Activated T-cell treated with anti-CD3 and anti-CD28 coated beads for 1 hour (primary cell): ENCODE results near the gene RAD51C.
"Not testable (repeated sequence)": the region's sequence is repeated elsewhere in the genome, so short reads cannot be mapped to it uniquely, and the experiment has no call there.

Experiments
- DNase-seq: peaks from one replicate; pipeline ENCODE4 v3.0.0-alpha.2; 2020; ENCODE audit warnings: low read depth

RAD51C gene

DNA sequence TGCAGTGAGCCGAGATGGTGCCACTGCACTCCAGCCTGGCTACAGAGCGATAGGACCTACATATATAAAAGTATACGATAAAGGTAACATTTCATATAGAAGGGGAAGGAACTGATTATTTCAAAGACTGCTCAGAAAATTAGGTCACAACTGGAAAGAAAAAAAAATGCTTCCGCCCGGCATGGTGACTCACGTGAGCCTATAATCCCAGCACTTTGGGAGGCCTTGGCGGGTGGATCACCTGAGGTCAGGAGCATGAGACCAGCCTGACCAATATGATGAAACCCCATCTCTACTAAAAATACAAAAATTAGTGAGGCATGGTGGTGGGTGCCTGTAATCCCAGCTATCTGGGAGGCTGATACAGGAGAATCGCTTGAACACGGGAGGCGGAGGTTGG is 8.4 kb upstream of the RAD51C start:
- DNase-seq: no peak

DNA sequence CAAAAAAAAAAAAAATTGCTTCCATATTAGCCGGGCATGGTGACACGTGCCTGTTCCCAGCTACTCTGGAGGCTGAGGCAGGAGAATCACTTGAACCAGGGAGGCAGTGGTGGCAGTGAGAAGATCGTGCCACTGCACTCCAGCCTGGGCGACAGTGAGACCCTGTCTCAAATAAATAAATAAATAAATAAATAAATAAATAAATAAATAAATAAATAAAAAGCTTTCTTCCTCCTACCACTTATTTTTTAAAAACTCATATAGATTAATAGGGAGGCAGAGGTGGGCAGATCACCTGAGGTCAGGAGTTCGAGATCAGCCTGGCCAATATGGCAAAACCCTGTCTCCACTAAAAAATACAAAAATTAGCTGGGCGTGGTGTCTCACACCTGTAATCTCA is 7.9 kb upstream of the RAD51C start:
- not testable (repeated sequence) for DNase-seq

DNA sequence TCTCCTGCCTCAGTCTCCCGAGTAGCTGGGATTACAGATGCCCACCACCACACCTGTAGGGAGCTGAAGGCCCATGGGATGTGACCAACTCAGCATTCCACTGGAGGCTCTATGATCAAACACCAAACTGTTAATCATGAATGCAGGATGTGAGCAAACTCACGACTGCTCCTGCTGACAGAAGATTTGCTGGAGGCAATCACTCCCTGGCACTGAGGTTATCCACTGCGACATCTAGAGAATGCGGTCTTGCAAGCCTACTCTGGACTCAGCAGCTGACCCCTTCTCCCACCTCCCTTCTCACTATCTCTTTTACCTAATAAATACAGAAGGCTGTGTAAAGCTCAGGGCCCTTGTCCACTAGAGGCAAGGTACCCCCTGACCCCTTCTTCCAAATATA is 5.4 kb upstream of the RAD51C start:
- no peak for DNase-seq

DNA sequence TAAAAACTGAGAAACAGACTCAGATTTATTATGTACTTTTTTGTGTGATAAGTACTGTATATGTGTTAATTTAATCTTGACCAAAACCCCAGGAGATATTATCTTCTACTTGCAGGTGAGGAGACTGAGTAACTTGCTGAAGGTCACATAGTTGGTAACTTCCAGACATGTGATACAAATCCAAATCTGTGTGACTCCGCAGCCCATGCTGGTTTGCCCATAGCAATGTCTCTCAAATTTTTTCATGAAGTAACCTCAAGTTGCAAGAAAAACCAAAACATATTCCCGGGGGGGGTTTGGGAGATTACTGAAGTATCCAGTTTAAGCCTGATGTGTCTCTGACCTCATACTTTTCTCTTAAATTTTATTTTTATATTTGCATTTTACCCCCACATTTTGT is 3.9 kb upstream of the RAD51C start:
- DNase-seq: no peak

DNA sequence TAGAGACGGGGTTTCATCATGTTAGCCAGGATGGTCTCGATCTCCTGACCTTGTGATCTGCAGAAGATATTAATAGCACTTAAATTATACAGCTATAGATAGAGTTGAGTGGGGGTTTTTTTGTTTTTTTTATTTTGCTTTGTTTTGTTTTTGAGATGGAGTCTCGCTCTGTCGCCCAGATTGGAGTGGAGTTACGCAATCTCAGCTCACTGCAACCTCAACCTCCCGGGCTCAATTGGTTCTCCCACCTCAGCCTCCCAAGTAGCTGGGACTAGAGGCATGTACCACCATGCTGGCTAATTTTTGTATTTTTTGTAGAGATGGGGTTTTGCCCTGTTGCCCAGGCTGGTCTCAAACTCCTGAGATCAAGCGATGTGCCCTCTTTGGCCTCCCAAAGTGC is 2.4 kb upstream of the RAD51C start:
- DNase-seq: not testable (repeated sequence)

DNA sequence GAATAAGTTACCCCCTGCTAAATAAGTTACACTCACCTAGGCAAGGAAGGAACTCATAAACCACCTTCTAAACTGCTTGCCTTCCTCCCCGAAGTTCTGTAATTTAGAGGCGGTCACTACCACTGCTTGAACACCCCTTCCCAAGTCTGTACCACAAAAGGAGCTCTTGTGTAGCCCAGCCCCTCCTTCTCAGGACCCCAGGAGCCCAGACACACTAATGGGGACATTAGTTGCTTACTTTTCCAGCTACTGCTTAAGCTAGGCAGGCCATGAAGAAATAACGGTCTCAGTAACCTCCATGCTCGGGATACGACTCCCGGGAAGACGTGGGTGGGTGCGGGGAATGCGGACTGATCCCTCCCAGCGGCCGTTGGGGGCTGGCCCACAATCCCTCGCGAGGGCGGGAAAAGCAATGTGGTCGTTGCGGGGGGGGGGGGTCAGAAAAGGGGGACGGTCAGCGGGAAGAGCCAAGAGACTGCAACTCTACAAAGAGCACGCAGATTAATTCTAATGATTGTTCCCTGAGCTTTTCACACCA is 632 bp upstream of the RAD51C start, which contains the start of gene TEX14:
Gene TEX14 (minus strand): TSS at position 345 of the 538 bp plus-strand sequence. CDS start 40,044 bp downstream, outside the sequence.
- DNase-seq: no peak

GRCh38 chr17:58693208-58693607 is 806 bp downstream of the RAD51C start:
- no peak for DNase-seq

DNA sequence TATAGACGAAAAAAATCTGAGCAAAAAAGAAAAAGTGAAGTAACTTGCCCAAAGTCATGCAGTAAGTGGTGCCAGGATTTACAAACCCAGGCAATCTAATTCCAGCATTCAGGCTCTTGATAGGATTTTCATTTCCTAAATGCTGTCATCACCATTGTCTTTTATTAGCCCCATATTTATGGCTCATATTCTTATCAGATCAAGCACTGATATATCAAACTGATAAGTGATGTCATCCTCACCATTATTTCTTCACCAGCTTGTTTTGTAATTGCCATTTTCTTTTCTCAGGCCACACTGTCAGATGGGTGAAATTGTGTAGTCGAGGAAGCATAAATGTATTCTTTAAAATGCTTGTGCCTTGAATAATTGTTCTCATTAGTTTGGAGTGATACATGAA is 1.3 kb downstream of the RAD51C start:
- DNase-seq: no peak

DNA sequence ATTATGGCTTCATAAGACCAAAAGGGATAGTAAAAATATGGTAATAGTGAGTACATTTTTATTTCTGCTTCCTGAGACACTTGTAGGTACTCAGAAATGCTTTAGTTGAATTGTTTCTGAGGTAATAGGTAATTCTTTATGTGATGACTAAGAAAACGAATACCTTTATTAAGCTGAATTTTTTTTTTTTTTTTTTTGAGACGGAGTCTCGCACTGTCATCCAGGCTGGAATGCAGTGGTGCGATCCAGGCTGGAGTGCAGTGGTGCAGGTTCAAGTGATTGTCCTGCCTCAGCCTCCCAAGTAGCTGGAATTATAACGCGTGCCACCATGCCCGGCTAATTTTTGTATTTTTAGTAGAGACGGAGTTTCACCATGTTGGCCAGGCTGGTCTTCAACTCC is 1.9 kb downstream of the RAD51C start:
- no peak for DNase-seq

DNA sequence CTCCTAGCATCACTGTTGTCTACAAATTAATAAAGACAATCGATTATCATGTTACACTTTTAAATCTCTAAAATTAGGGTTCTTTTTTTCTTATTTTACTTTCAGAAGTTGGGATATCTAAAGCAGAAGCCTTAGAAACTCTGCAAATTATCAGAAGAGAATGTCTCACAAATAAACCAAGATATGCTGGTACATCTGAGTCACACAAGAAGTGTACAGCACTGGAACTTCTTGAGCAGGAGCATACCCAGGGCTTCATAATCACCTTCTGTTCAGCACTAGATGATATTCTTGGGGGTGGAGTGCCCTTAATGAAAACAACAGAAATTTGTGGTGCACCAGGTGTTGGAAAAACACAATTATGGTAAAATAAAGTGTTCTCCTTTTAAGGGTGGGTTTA is 2.4 kb downstream of the RAD51C start:
- no peak for DNase-seq

DNA sequence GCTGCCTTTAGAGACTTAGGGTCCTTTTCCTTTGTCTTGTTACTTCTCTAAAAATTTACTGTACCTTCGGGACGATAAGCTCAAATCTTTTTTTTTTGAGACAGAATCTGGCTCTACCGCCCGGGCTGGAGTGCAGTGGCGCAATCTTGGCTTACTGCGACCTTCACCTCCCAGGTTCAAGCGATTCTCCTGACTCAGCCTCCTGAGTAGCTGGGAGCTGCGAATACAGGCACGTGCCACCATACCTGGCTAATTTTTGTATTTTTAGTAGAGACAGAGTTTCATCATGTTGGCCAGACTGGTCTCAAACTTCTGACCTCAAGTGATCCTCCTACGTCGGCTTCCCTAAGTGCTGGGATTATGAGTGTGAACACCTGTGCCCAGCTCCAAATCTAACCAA is 7.4 kb downstream of the RAD51C start:
- no peak for DNase-seq

GRCh38 chr17:58702045-58702476 is 9.7 kb downstream of the RAD51C start:
- DNase-seq: no peak

DNA sequence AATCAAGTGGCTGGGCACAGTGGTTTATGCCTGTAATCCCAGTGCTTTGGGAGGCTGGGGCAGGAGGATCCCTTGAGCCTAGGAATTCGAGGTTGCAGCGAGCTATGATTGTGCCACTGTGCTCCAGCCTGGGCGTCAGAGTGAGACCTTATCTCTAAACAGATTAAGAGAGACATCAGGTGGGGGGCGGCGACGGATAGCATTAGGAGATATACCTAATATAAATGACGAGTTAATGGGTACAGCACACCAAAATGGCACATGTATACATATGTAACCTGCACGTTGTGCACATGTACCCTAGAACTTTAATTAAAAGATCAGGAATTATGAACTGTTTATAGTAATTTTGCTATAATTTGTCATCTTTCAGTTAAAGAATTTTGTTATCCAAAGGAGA is 10.3 kb downstream of the RAD51C start:
- no peak for DNase-seq

- DNase-seq: no peak
These were observed 10.9 kb downstream of the RAD51C start for GRCh38 chr17:58703137-58703915.

GRCh38 chr17:58703916-58704286 is 11.5 kb downstream of the RAD51C start:
- no peak for DNase-seq

DNA sequence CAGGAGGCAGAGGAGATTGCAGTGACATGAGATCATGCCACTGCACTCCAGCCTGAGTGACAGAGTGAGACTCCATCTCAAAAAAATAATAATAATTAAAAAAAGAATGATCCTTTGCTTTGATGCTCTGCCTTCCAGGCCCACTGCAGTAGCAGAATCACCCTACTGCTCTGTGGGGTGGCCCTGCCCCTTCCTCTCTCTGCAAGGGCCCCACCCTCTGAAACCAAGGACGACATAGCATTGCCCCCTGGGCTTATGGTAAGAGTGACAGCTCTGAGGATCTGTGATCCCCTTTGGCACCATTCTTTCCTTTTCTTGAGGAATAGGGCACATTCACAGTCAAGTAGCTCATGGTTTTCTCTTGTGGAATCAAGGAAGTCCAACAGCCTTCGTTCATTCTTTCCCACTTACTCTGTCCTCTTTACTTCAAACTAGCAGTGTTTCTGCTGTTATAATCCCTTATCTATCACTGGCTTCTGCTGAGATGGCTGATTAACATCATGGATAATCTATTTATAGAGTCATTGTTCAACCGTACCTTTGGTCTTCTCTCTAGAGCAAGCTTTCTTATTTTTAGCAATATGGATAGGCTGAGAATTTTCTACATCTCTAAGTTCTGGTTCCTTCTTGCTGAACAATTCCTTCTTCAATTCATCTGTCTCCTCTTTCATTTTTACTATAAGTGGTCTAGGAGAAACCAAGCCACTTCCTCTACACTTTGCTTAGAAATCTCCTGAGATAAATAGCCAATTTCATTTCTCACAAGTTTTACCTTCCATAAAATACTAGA is 14.1 kb downstream of the RAD51C start:
- DNase-seq: no peak

DNA sequence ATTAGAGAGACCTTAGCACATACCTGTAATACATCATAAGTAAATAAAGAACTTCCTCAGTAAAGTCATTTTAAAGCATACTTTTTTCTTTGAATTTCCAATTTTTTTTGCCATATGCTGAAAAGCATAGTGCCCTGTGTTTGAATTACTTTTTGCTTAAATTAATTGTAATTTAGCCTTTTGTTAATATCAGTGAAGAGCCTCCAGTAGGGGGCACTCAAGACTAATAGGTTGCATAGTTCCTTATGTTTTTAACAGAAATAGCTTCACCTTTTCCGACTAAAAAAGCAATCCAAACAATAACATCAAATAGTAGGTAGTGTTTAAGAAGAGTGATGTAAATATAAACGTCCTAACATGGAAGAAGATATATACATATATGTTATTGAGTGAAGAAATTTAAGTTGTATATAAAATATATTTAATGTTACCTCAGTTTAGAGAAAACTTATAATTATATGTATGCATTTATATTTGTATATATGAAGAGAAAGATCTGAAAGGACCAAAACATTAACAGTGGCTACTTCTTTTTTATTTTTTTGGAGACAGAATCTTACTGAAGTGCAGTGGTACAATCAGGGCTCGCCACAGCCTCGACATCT is 18.6 kb downstream of the RAD51C start:
- DNase-seq: peak; percentile 29

DNA sequence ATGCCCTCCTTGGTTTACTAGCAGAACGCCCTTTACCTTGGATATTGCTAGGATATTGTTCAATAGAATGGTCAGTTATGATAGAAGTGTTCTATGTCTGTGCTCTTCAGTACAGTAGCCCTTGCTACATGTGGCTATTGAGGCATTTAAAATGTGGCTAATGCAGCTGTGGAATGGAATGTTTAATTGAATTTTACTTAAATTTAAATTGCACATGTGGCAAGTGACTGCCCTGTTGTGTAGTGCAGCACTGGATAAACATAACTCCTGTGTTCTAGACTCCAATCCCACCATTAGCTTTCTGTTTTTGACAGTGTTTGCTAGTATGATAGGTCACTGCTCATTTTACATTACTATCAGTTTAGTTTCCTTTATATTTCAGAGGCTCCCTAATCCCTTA is 29.9 kb downstream of the RAD51C start:
- DNase-seq: no peak

GRCh38 chr17:58722696-58723095 is 30.3 kb downstream of the RAD51C start:
- no peak for DNase-seq

DNA sequence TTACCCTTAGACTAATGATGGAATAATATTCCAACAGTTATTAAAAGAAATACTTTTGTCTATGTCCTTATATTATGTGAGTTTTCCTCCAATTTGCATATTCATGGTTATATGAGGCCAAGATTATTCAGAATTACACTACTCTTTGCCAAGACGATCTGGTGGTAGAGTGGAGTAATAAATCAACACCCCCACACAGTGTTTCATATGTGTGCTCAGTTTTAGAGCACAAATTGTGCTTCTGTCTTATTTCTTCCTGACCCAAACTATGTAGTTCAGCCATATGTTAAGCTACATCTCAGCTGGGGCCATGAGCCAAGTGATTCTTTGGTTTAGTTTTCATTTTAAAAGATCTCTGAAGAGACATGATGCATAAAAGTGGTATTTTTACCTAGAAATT is 36.4 kb downstream of the RAD51C start:
- no peak for DNase-seq

DNA sequence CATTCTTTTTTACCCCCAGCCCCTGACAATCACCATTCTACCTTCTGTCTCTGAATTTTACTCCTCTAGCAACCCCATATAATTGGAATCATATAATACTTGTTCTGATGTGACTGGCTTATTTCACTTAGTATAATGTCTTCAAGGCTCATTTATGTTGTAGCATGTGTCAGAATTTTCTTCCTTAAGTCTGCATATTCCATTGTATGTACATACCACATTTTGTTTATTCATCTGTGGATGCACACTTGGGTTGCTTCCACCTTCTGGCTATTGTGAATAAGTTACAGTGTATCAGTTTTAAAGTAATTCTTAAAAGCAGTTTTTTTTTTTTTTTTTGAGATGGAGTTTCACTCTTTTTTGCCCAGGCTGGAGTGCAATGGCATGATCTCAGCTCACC is 38.5 kb downstream of the RAD51C start:
- no peak for DNase-seq

DNA sequence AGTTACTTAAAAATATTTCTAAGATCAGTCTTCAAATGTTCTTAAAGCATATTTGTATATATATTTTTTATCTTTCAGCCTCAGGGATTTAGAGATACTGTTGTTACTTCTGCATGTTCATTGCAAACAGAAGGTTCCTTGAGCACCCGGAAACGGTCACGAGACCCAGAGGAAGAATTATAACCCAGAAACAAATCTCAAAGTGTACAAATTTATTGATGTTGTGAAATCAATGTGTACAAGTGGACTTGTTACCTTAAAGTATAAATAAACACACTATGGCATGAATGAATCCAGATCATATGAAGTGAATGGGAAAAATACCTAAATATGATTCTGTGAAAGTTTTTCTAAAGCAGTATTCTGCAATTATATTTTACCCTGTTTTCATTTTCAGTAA is 41.6 kb downstream of the RAD51C start:
- no peak for DNase-seq

- no peak for DNase-seq
These were observed 42.4 kb downstream of the RAD51C start for GRCh38 chr17:58734811-58735210.
